ENCODE results near the gene DLEU7. TPM values are rescaled to one million over a fixed set of nuclear protein-coding genes. Genes with fewer than 3 reads are reported as not detected.

DLEU7 gene
- not detected in 2 replicates for total RNA-seq

GRCh38 chr13:50843257-50844083, at the start of gene DLEU7:
Gene DLEU7, minus strand, starts transcription at chr13:50843692. Its CDS starts 46 bp downstream, at chr13:50843646.

Other genes starting within 250 kb of the DLEU7 start
- 18.7 and 27.3 TPM in 2 replicates for gene RNASEH2B, start 66.1 kb upstream of the DLEU7 start, total RNA-seq